Right hindlimb (tissue), 1 donor: ENCODE data around the gene ENDOG.
"Not testable (repeated sequence)": the region's sequence is repeated elsewhere in the genome, so short reads cannot be mapped to it uniquely, and the experiment has no call there.

ENCODE experiments used
- DNase-seq: peaks from one replicate; pipeline ENCODE4 v3.0.0-alpha.2; 2018

ENDOG gene

GRCh38 chr9:128870128-128870940, 52.0 kb downstream of the ENDOG start:
- DNase-seq: no peak

DNA sequence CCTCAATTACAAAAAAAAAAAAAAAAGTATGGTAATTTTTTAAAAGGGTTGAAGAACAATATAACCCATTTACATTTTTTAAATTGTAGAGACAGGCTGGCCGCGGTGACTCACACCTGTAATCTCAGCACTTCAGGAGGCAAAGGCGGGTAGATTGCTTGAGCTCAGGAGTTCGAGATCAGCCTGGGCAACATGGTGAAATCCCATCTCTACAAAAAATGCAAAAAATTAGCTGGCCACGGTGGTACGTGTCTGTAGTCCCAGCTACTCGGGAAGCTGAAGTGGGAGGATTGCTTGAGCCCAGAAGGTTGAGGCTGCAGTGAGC, 52.6 kb downstream of the ENDOG start:
- DNase-seq: not testable (repeated sequence)
